Gastroesophageal sphincter (tissue), 3 donors: ENCODE measurements around the gene ZNF778.

Source experiments
- CTCF ChIP-seq, 4 experiments: fragments of 200-600 bp in 2 of 4; fragments of 450-650 bp in 2 of 4; sonication (generic) in 1 of 4; IDR thresholded peaks; one replicate each; pipeline ENCODE4 v1.5.1; 2017 to 2019; ENCODE audit warnings: antibody characterized with exemption in 4 of 4, mild to moderate bottlenecking in 2 of 4, moderate library complexity in 2 of 4
- EP300 ChIP-seq: sonication (generic); formaldehyde crosslinking; IDR thresholded peaks from one replicate; pipeline ENCODE4 v1.6.1; 2017; ENCODE audit warnings: antibody characterized with exemption, mild to moderate bottlenecking
- POLR2A ChIP-seq, 2 donors: fragments of 450-650 bp; IDR thresholded peaks; one replicate each; pipeline ENCODE4 v1.6.1; 2017; ENCODE audit warnings: antibody characterized with exemption in 2 of 2, mild to moderate bottlenecking in 2 of 2, moderate library complexity in 1 of 2

DNA sequence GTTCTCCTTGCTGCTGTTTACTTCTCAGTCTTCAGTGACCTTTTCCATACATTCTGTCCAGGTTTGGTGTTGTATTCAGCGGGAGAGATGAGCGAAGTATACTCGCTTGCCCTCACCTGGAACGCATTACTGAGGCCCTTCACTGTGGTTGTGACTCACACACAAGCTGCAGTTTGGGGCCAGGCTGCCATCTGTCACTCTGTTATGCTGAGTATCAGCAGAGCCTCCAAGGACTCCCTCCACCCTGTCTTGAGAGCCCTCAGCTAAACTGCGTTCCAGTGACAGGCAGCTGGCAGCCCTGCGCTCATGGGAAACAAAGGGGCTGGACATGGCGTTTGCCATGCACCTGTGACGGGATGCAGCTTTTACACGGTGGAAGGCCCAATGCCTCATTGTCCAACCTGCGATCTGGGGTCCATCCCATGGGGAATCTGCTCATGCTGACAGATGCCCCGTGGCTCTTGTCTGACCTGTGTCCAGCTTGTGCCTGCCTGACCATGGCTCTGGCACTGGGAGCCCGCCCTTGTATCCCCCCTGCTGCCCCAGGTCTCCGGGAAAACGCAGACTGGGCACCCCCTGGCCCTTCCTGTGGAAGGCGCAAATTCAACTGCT lies 6.5 kb upstream of the ZNF778 start:
- no peak for TF ChIP-seq CTCF (IDR thresholded peaks at IDR 0.05)
- TF ChIP-seq EP300: no peak
- no peak for TF ChIP-seq POLR2A (IDR thresholded peaks at IDR 0.05)
